Right lobe of liver (tissue), 6 donors: Measurements from ENCODE around the gene COLGALT1. TPM values are rescaled to one million over a fixed set of nuclear protein-coding genes. Genes with fewer than 3 reads are reported as not detected.
A peak's percentile ranks its signal among the peaks of the same experiment; 100 is the strongest.
"Not testable (repeated sequence)": the region's sequence is repeated elsewhere in the genome, so short reads cannot be mapped to it uniquely, and the experiment has no call there.

Source experiments
- ATAC-seq, 4 donors: fragments of 200-7000 bp; cut with Tn5 transposase; one replicate each; pipeline ENCODE4 v1.9.1; 2020; ENCODE audit warnings: mild to moderate bottlenecking in 4 of 4, moderate library complexity in 4 of 4
- DNase-seq, 3 donors: peaks; one replicate each; pipeline ENCODE4 v3.0.0-alpha.2; 2020
- H3K27ac ChIP-seq, 3 donors: fragments of 200-600 bp; one replicate each; pipeline ENCODE4 v1.8.0; 2022
- H3K27me3 ChIP-seq, 2 donors: fragments of 200-600 bp; one replicate each; pipeline ENCODE4 v1.8.0; 2022
- H3K36me3 ChIP-seq, 4 donors: fragments of 200-600 bp; sonication (generic) in 1 of 4; one replicate each; pipeline versions ENCODE4 v1.5.1 to v1.8.0; 2017 to 2022; ENCODE audit warnings: control low read depth in 1 of 4
- H3K4me1 ChIP-seq, 4 donors: fragments of 200-600 bp; sonication (generic) in 1 of 4; one replicate each; pipeline versions ENCODE4 v1.5.1 to v1.8.0; 2017 to 2022; ENCODE audit warnings: control low read depth in 1 of 4
- H3K4me3 ChIP-seq, 3 donors: fragments of 200-600 bp; one replicate each; pipeline ENCODE4 v1.8.0; 2022
- H3K9me3 ChIP-seq, 4 donors: fragments of 200-600 bp; sonication (generic) in 1 of 4; one replicate each; pipeline versions ENCODE4 v1.5.1 to v1.8.0; 2017 to 2022; ENCODE audit warnings: control low read depth in 1 of 4
- CTCF ChIP-seq, 4 donors: fragments of 200-600 bp in 3 of 4; fragments of 450-650 bp in 1 of 4; IDR thresholded peaks; one replicate each; pipeline versions ENCODE4 v1.5.1 to v1.8.0; 2016 to 2022; ENCODE audit warnings: antibody characterized with exemption in 4 of 4, mild to moderate bottlenecking in 2 of 4
- POLR2A ChIP-seq: fragments of 450-650 bp; IDR thresholded peaks from one replicate; pipeline ENCODE4 v1.6.1; 2017; ENCODE audit warnings: antibody characterized with exemption, mild to moderate bottlenecking
- whole genome bisulfite sequencing: methylation state at CpG from one replicate; pipeline ENCODE4 v1.1.6; 2018; ENCODE audit warnings: low coverage, low lambda C conversion rate; ENCODE audit not compliant: insufficient coverage; ENCODE audit errors: missing lambda C conversion rate; 5-methylcytosine and 5-hydroxymethylcytosine counted together
- intact Hi-C, 2 donors: fragments of 100-400 bp; cut with DNase I; formaldehyde crosslinking; loops; one replicate each; pipeline versions ENCODE4 v1.11.2 to v1.14.1; 2022
- long read RNA-seq: library from polyadenylated mRNA; unstranded; transcript quantifications from one replicate; pipeline ENCODE4 v2.0.0, GENCODE V29; 2019
- total RNA-seq, 6 experiments: library from RNA; depleted of rRNA in 2 of 6; stranded (reverse); fragments of >200 nt in 2 of 6; fragmentation: NEBNext Ultra II Directional in 3 of 6; extraction: Animal tissue kit (Norgen Biotek cat#: 25700) in 3 of 6; gene quantifications; one replicate each; pipeline versions ENCODE4 v1.1.0 to v1.2.4, GENCODE V29; 2016 to 2023
- donor health status: DM: no; HTN: yes; CAD: no.
- donor health status: DM: no; HTN: no; CAD: no.
- donor health status: DM: no; HTN: no; CAD: no.
- donor health status: DM: no; HTN: yes; CAD: no.
- donor health status: DM: no; HTN: yes; CAD: no.

COLGALT1 gene
- total RNA-seq, result 10 to 100 TPM; 23.2 to 36.8 (median 31.1) TPM
- long read RNA-seq, partial matches to known transcripts, result 5 of 5 reads
- long read RNA-seq, other reads (novel, unspliced or antisense), result 0 of 5 reads

- Histone ChIP-seq H3K4me3 (peak within 1 kb of the TSS; percentile 79 to 91 (median 88)), H3K36me3 (peaks cover 0 to 9% (median 0%) of the 10 kb centered on the region in 4 donors), H3K27me3 (no peaks in the 10 kb centered on the region), H3K4me1 (peaks cover 0 to 5% (median 2%) of the 10 kb centered on the region in 4 donors), H3K27ac (peak within 1 kb of the TSS; percentile 66 to 80 (median 72)), H3K9me3 (no peaks in the 10 kb centered on the region)
- intact Hi-C loops, result no loop called here
- whole genome bisulfite sequencing, result no CpG with 5 or more reads among the region's 64 CpGs
- ATAC-seq, result peak; percentile 92 to 97 (median 97)
- no peak for TF ChIP-seq CTCF (IDR thresholded peaks at IDR 0.05)
- TF ChIP-seq POLR2A, result peak; percentile 52
- DNase-seq, result peak; percentile 98 to 99 (median 99)
These were observed at the start of gene COLGALT1 for GRCh38 chr19:17555480-17555928. COLGALT1 (plus strand) TSS chr19:17555649; CDS start chr19:17555714, 65 bp downstream.

GRCh38 chr19:17506745-17507144, 48.7 kb upstream of the COLGALT1 start:
- Histone ChIP-seq H3K27me3 (no peaks in the 10 kb centered on the region), H3K9me3 (no peaks in the 10 kb centered on the region), H3K27ac (no peak overlapping the region), H3K4me3 (no peak overlapping the region), H3K36me3 (no peaks in the 10 kb centered on the region), H3K4me1 (peaks cover 0 to 11% (median 2%) of the 10 kb centered on the region in 4 donors)
- intact Hi-C loops, result no loop called here
- WGBS, result 84% methylated on average over 3 of the region's 9 CpGs
- no peak for DNase-seq
- no peak for TF ChIP-seq CTCF (IDR thresholded peaks at IDR 0.05)
- TF ChIP-seq POLR2A, result no peak
- ATAC-seq, result no peak

- DNase-seq, result not testable (repeated sequence)
- no CpG with 5 or more reads among the region's 3 CpGs for WGBS
- H3K4me1 ChIP-seq, result peaks cover 0 to 17% (median 2%) of the 10 kb centered on the region in 4 donors
These were observed 46.9 kb upstream of the COLGALT1 start for GRCh38 chr19:17508558-17508933.

GRCh38 chr19:17510220-17510993, 45.0 kb upstream of the COLGALT1 start:
- peak overlapping the region; percentile 94 to 97 (median 94) for H3K4me3 ChIP-seq
- H3K4me1 ChIP-seq, result peaks cover 0 to 17% (median 2%) of the 10 kb centered on the region in 4 donors
- intact Hi-C loops, result no loop called here
- H3K36me3 ChIP-seq, result no peaks in the 10 kb centered on the region
- DNase-seq, result no peak
- ATAC-seq, result no peak
- H3K27me3 ChIP-seq, result no peaks in the 10 kb centered on the region
- TF ChIP-seq CTCF (IDR thresholded peaks at IDR 0.05) (no peak), POLR2A (no peak)
- H3K27ac ChIP-seq, result peak overlapping the region in 2 of 3 donors; percentile 96 to 98
- no peaks in the 10 kb centered on the region for H3K9me3 ChIP-seq
- WGBS, result 43% methylated on average over 8 of the region's 13 CpGs

More at GRCh38 chr19:17508558-17508933, 46.9 kb upstream of the COLGALT1 start:
- H3K36me3 ChIP-seq, H3K4me3 ChIP-seq, H3K27ac ChIP-seq, H3K9me3 ChIP-seq, H3K27me3 ChIP-seq, ATAC-seq, intact Hi-C loops: not testable (repeated sequence)
